HG02973 (cell line): ENCODE measurements around the gene ZNF575.
"Not testable (repeated sequence)": the region's sequence is repeated elsewhere in the genome, so short reads cannot be mapped to it uniquely, and the experiment has no call there.

ENCODE experiments used
- ATAC-seq: cut with Tn5 transposase; IDR thresholded peaks from one replicate; pipeline ENCODE4 v1.9.1; 2021; ENCODE audit warnings: moderate library complexity; ENCODE audit not compliant: unreplicated experiment

The ZNF575 gene

GRCh38 chr19:43541920-43542650 is 9.1 kb downstream of the ZNF575 start:
- no peak for ATAC-seq

DNA sequence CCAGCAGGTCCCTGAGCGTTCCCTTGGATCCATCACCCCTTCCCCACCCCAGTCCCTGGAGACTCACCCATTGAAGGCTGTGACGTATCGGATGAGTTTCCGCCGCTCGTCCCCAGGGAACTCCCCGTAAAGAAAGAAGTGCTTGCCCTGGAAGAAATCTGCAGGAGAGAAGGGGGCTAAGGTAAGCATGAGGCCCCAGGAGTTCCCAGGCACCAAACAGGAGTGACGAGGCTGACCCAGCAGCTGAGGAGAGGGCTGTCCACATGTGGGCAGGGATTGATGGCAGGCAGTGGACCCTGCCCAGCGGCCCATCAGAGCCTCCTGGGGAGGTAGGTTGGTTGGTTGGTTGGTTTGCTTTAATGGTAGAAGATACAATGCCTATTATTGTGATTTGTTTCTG is 11.1 kb downstream of the ZNF575 start:
- no peak for ATAC-seq

DNA sequence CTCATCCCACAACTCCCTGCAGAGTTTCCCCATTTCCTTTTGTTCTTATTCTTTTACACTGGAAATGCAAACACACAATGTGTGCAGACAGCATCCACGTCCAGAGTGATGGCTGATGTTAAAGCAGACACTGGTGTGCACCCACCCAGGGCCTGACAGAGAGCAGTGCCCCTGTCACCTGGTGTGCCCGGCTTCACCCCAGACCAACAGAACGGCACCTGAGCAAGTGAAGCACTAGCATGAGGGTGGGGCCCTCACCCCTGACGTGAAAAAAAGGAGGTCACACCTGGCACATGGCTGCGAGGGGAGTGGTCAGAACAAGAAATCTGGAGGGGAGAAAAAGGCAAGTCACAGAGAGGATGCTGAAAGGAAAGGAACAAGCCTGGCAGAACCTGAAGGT is 12.3 kb downstream of the ZNF575 start:
- ATAC-seq, result no peak

DNA sequence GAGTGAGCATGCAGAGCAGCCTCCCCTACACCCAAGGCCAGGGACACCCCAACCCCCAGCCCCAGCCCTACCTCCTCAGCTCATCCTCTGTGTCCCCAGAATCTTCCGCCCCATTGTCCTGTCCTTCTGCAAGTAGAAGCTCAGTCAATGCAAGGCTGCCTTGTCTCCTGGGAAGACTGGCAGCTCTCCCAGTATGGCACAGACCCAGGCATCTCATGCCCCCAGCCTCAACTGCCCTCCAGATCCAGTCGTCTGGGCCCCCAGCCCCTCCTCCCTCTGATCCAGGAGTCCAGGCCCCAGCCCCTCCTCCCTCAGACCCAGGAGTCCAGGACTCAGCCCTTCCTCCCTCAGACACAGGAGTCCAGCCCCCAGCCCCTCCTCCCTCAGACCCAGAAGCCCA is 13.0 kb downstream of the ZNF575 start:
- no peak for ATAC-seq

GRCh38 chr19:43546581-43546980 is 13.6 kb downstream of the ZNF575 start:
- no peak for ATAC-seq

GRCh38 chr19:43547926-43548325 is 14.9 kb downstream of the ZNF575 start:
- ATAC-seq, result not testable (repeated sequence)

DNA sequence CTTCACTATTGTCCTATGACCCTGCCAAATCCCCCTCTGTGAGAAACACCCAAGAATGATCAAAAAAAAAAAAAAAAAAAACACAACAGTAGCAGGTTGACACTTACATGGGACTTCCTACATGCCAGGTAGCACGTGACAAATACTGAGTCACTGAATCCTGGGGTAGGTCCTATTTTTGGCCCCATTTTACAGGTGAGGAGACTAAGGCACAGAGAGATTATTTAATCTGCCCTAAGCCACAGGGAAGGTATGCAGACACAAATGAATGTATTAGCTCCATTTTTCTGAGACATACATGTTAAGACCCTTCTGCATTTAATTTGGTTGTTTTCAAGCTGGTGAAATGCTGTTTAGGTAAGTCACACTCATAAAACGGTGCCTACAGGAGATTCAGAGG is 15.7 kb downstream of the ZNF575 start:
- no peak for ATAC-seq

DNA sequence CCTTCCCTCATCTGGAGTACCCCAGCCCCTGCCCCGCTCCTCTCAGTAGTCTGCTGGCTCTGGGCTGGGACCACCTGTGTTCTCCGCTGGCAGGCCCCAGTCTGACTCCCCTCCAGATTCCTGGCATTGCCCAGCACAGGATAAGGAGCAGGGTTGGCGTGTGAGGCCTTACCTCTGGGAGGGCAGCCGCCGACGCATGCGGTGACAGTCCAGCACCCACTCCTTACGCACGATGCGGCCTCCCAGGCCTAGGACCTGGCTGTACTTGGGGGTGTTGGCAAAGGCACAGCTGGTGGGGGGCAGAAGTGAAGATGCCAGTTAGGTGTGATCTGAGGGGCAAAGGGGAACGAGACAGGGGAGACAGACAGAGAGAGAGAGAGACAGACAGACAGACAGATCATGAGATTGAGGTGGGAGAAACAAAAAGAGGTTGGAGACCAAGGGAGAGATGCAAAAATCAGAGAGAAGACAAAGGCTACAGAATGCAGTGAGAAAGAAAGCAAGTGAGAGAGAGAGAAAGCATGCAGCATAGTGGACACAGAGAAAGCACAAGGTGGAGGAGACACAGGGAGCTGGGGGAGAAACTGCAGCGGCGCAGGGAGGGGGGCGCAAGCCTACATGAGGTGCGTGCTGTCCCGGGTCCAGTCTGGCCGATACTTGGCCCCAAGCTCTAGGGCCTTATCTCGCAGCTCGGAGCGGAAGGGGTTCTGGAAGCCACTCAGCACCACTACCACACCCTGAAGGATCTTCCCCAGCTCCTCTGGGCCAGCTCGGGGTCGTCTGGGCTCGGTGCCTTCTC is 18.6 kb downstream of the ZNF575 start:
- no peak for ATAC-seq

DNA sequence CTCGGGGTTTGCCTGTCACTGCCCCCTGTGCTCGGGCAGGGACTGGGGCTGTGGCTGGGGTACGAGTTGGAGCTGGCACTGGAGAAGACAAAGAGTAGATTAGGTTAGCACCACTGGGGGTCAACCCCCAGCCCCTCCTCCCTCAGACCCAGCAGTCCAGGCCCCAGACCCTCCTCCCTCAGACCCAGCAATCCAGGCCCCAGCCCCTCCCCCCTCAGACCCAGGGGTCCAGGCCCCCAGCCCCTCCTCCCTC is 19.1 kb downstream of the ZNF575 start:
- ATAC-seq, result no peak

- no peak for ATAC-seq
Observed at GRCh38 chr19:43552616-43553015, 19.6 kb downstream of the ZNF575 start.

DNA sequence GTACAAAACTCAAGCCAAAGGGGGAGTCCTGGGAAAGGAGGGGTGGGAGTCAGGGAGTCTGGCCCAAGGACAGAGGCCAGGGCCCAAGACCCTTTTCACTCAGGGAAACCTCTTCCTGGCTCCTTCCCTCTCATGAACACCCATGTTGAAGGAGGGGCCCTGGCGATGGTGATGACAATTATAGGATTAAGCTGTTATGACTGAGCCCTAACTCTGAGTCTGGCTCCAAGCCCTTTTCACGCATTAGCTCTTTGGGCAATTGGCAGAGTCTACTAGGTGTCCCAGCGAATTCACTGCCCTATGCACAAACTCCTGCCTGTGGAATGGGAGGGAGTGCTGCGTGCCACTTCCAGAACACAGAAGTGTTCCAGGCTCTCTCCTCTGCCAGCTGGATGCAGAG is 20.7 kb downstream of the ZNF575 start:
- ATAC-seq, result no peak

DNA sequence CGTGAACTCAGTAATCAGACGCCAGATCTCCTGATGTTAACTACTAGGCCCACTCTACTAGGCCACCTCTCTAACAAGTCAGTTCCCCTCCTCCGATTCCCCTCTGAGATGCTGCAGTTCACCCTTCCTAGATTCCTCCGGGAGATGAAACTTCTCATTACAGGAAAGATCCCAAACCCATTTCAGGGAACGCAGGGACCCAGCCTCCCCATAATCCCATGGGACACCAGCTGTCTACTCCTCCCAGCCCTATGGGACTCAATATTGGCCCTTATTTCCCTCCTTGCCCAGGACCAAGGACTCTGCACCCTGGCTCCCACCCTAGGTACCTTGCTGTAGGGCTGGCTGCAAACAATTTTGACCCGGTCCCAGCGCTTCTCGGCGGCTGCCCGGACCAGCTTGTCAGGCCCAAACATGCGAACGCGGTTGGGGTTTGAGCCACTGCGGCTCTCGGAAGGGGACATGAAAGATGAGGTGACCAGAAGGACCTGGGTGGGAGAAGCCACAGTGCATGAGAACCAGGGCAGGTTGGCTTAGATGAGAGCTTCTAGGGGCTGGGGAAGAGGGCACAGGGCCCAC is 21.4 kb downstream of the ZNF575 start:
- ATAC-seq, result no peak

DNA sequence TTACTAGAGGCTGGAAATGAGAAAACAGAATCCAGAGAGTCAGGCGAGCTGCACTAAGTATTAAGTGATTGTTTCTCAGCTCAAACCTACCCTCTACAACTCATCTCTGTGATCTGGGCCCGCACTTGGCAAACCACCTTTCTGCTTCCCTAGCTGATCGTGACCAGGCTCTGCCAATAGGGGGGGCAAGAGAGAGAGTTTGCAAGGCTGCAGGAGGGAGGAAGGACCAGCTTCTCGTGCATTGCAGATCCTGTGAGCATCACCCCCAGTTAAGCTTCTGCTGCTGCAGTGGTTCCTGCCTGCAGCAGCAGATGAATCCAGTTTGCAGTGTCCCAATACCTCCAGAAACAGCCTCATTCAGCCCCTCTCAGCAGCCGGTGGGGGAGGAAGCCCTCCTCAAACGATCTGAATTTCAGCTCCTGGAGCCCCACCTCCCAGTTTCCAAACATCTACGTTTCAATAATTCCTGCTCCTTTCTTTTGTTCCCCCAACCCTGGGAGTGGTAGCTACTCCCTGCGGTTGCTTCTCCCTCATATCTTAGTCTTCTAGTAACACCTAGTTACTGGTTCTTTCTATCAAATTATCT is 22.3 kb downstream of the ZNF575 start:
- ATAC-seq, result no peak

GRCh38 chr19:43560687-43561086 is 27.7 kb downstream of the ZNF575 start:
- no peak for ATAC-seq

DNA sequence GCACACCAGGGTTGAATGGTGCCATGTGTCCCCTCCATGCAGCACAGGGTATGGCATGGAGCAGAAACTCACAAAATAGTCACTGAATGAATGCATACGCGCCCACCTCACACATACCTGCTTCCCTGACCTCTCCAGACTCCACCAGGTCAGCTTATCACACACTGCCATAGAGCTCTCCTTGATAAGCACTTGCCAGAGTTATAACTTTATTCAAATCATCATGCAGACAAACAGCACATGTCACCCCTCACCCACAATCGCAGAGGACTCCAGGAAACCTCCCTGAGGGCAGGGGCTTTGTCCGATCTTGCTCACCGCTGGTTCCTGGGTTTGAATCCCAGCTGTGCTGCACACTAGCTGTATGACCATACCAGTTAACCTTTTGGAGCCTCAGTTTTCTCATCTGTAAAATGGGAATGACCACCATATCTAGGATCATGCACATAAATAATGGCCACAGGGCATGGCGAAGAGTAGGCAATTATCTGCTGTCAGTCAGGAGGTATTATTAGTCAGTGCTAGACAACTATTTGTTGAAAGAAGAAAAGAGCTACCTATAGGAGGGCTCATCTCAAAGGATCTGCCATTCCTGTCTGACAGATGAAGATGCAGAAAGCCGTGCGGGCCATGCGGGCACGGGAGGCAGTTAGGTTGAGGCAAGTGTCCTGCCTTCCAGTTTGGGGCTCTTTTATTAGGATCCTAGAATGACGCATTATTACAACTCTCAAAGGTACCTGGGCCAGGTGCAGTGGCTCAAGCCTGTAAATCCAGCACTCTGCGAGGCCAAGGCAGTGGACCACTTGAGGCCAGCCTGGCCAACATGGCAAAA is 28.4 kb downstream of the ZNF575 start:
- no peak for ATAC-seq

GRCh38 chr19:43562226-43562697 is 29.3 kb downstream of the ZNF575 start:
- no peak for ATAC-seq

GRCh38 chr19:43562698-43563241 is 29.8 kb downstream of the ZNF575 start:
- peak; percentile 60 for ATAC-seq

- ATAC-seq, result no peak
Observed at GRCh38 chr19:43563816-43564457, 30.9 kb downstream of the ZNF575 start.

DNA sequence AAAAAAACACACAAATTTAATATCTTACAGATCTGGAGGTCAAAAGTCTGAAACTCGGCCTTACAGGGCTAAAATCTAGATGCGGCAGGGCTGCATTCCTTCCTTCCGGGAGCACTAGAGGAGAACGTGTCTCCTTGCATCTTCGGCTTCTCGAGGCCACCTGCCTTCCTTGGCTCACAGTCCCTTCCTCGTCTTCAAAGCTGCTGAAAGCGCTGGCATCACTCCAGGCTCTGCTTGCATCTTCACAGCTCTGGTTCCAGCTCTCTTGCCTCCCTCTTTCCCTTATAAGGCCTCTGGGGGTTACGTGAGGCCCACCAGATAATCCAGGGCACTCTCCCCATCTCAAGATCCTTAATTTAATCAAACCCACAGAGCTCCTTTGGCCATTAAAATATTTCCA is 31.8 kb downstream of the ZNF575 start:
- no peak for ATAC-seq

DNA sequence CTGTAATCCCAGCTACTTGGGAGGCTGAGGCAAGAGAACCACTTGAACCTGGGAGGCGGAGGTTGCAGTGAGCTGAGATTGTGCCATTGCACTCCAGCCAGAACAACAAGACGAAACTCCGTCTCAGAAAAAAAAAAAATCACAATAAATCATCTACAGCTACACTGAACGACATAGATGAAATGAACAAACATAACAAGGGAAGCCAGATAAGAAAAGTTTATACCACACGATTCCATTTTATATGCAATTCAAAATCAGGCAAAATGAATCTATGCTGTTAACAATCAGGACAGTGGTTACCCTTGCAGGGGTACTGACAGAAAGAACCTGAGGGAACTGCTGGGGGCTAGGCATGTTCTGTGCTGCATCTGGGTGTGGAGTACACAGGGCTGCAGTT is 36.7 kb downstream of the ZNF575 start:
- no peak for ATAC-seq
